Measurements from ENCODE around the gene AGAP5.
"Not testable (repeated sequence)": the region's sequence is repeated elsewhere in the genome, so short reads cannot be mapped to it uniquely, and the experiment has no call there.

The AGAP5 gene

DNA sequence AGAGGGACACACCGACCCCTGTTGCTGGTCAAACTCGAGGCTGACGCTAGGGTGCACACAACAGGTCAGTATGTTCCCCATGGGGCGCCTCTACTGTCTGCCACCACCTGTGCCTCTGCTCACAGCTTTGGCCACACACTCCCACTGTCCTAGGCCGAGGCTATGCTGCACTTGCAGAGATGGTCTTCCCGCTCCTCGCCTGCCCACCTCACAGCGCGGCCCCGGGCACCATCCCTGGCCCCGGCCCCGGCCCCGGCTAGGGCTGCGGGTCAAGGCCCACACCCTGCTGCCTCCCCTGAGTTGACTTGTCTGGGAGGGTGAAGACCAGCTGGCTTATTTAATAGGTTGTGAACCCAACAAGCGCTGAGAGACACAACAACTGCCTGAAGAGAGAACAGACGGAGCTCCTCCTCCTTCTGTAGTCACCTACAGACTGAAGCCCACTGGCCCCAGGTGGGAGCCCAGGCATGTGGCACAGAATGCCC lies at the start of gene AGAP5:
AGAP5 (minus strand) TSS at position 435 of the 485 bp plus-strand sequence; CDS start at position 81, 354 bp downstream.
- not testable (repeated sequence) for DNase-seq (ENCODE audit: low read depth)

DNA sequence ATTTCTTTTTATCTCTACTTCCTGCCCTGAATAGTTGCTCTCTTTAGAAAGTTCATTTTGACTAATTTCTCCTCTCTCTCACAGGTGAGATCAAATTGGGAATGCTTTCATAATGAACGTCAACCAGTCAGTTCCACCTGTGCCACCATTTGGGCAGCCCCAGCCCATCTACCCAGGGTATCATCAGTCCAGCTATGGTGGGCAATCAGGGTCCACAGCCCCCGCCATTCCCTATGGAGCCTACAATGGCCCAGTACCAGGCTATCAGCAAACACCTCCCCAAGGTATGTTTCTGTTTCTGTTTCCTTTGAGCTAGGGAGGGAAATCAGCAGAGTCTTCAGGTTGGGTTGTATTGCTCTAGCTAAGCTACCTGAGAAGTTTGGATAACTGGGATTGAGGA lies 48.8 kb upstream of the AGAP5 start:
- DNase-seq (ENCODE audit: low read depth): no peak

DNA sequence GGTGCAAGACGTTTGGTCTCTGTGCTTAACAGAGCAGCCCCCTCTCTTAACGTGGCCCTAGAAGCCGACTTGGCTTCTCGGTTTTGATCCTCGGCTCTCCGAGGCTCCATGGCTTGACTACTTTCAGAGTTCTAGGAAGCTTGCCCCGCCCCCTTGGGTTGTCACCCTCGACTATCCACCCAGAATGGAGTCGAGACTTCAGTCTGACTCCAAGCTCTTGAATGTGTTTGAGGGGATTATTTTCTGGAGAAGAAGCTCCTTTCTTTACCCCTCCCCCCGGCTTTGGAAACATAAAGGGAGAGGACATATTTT lies 46.7 kb upstream of the AGAP5 start:
- no peak for DNase-seq (ENCODE audit: low read depth)

DNA sequence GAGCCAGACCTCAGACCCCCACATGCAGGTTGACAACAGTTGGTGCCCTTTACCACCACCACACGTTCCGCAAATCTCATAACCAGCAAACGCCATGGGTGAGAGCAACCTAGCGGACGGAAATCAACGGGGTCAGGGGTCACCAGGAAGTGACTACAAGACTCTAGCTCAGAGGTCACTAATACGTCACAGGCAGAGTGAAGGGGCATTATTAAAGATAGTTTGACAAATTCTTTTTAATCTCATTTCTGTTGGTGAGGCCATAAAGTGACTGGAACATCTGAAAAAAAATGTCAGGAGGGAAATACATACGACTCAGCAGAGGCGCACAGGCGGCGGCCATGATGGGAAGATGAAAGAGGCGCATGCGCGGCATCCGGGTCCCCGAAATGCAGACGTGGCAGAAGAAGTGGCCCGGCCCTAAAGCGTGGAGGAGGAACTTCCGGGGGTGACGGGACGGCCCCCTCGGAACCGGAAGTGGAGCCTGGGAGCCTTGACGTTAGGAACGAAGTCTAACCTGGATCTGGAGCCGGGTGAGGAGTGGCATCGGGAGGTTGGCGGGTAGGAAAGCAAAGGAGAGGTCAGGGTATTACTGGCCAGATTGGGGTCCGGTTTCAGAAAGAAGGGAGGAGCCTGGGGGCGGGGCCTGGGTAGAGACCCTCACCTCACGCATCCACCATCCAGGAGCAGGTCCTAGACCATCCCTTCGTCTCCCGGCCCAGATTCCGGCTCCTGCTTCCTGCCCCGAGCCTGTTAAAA lies 46.2 kb upstream of the AGAP5 start, which contains the start of gene SEC24C:
SEC24C (plus strand) TSS at position 468 of the 759 bp plus-strand sequence. CDS start 2,461 bp downstream, outside the sequence.
- DNase-seq (ENCODE audit: low read depth): peak; percentile 83

DNA sequence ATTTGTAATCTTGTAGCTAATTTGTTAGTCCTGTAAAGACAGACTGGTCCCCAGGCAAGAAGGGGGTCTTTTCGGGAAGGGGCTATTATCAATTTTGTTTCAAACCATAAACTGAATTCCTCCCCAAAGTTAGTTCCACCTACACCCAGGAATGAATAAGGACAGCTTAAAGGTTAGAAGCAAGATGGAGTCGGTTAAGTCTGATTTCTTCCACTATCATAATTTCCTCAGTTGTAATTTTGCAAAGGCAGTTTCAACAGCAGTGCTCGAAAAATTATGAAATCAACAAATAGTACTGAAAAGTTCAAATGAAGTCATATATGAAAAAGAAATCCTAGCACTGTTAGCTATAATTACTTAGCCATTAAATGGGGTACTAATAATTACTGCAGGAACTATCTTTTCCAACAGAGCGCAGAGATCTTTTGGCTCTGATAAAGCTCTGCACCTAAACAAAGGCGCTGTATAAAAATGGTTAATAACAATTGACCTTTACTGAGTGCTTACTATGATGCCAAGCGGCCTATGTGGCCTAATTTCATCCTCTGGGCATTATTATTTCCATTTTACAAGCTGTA lies 45.5 kb upstream of the AGAP5 start:
- no peak for DNase-seq (ENCODE audit: low read depth)

DNA sequence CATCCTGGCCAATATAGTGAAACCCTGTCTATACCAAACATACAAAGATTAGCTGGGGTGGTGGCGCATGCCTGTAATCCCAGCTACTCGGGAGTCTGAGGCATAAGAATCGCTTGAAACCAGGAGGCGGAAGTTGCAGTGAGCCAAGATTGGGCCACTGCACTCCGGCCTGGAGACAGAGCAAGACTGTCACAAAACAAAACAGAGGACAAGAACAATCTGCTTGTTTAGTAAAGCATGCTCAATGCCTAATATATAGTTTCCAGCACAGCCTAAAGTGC lies 44.5 kb upstream of the AGAP5 start:
- no peak for DNase-seq (ENCODE audit: low read depth)

DNA sequence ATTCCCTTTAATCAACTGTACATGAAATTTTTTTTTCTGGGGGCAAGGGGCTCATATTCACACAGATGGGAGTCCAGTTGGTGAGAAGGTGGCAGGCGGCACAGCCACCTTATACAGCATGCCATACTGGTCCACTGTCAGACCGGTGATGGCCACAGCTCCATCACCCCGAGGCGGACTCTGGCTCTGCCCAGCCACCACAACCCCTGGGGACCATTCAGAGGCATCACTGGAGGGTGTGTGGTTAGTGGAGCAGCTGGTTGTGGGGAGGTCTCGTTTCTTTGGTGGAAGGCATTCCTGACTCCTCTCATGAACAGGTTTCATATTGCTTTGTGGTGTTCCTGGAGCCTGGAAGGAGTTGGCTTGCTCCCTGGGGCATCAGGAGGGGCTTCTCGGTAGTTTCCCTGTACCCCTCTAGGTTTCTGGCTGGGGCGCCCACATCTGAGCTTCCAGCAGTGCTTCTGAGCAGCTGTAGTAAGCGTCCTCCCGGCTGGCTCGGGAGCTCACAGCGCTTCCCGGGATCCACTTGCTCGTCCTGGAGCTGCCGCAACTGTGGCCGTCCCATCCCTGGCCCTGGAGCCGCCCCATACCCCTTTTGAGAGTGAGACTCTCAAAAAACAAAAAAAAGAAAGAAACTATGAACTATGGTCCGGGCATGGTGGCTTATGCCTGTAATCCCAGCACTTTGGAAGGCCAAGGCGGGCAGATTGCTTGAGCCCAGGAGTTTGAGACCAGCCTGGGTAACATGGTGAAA lies 42.8 kb upstream of the AGAP5 start:
- not testable (repeated sequence) for DNase-seq (ENCODE audit: low read depth)

DNA sequence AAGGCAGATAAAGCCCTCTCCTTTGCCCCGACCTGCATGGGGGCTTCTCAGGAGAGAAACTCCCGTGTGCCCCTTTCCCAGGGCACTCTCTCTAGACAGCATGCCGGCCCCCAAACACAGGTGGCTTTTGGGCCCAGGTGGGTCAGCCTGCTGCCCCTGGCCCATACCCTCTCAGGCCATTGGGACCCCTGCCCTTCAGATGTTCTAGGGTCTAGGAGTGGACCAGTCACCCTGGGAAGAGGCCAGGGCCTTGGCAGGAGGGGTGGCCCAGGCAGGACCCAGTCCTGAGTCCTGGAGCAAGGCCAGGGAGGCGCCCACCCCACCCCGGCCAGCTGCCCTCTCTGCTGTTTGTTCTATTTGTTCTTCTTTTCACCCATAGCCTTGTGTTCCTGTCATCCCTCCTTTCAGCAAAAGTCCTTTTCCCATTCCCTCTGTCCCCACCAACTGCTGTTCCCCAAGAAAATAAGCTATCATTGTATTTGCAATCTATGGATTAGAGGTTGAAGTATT lies 36.9 kb upstream of the AGAP5 start:
- DNase-seq (ENCODE audit: low read depth): no peak

DNA sequence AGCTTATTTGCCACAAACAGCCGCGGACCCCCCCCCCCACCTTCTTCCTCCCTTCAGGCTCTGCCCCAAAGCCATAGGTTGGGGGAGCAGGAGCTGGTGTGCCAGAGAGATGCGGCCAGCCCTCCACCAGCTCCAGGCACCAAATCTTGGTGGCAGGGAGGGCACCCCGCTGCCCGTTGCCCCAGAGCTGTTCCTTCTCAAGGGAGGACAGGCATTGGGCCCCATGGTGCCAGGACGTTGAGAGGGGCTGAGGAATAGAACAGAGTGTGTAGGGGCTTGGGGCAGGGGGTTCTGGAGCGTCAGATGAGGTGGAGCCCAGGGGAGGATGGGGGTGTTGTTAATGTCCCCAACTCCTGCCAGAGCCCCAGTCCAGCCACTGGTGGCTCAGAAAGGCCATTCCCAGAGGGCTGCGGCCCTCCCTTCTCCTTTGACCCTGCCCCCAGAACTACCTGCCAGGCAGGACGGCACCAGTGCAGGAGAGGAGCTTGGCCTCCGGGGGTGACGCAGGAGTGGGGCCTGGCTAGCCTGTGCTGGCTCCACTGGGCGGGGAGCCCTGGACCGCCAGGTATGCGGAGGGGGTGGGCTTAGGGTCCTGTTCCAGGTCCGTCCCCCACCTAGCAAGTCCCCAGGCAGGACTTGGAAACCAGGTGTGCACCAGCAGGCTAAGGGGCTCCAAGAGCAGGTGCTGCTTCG lies 36.3 kb upstream of the AGAP5 start:
- DNase-seq (ENCODE audit: low read depth): no peak

DNA sequence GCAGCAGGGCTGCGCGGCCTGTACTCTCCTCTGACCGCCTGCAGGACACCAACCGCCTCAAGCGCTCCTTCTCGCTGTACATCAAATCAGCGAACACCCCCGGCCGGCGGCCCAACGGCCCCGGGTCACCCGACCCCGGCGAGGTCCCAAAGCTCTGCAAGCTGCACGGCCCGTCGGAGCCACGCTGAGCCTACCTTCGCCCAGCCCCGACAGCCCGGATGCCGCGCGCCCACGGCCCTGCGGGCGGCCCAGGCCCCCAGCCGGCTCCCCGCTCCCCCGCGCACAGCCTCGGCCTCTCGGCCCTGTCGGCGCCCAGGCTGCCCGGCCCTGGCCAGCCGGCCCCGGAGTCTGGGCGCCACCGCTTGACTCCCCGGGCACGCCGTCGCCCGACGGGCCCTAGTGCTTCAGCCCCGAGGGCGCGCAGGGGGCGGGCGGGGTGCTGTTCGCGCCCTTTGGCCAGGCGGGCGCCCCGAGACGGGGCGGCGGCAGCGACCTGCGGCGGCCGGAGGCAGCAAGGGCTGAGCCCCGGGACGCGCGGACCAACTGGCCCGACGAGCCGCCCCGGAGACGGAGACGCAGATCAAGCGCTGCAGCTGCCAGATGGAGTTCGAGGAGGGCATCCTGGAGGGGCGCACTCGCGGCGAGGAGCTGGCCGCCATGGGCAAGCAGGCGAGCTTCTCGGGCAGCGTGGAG lies 35.2 kb upstream of the AGAP5 start:
- DNase-seq (ENCODE audit: low read depth): no peak

DNA sequence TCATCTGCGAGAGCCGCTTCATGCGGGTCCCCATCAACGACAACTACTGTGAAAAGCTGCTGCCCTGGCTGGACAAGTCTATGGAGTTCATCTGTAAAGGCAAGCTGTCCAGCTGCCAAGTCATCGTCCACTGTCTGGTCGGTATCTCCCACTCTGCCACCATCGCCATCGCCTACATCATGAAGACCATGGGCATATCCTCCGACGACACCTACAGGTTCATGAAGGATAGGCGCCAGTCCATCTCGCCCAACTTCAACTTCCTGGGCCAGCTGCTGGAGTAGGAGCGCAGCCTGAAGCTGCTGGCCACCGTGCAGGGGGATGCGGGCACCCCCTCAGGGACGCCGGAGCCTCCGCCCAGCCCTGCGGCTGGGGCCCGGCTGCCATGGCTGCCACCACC lies 34.5 kb upstream of the AGAP5 start:
- no peak for DNase-seq (ENCODE audit: low read depth)

DNA sequence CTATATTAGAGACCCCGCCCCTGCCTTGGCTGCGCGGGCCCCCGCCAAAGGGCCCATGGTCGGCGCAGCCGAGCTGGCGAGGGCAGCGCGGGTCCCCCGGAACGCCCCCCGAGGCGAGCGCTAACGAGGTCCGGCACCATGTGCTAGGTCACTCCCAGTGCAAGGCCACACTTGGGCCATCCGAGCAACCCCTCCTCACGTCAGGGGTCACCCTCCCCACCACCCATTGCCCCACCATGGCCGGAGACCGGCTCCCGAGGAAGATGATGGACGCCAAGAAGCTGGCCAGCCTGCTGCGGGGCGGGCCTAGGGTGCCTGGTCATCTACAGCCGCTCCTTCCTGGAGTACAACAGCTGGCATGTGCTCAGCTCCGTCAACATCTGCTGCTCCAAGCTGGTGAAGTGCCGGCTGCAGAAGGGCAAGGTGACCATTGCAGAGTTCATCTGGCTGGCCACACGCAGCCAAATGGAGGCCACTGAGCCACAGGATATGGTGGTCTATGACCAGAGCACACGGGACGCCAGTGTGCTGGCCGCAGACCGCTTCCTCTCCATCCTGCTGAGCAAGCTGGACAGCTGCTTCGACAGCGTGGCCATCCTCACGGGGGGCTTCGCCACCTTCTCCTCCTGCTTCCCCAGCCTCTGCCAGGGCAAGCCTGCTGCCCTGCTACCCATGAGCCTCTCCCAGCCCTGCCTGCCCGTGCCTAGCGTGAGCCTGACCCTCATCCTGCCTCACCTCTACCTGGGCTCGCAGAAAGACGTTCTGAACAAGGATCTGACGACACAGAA lies 33.9 kb upstream of the AGAP5 start:
- no peak for DNase-seq (ENCODE audit: low read depth)

DNA sequence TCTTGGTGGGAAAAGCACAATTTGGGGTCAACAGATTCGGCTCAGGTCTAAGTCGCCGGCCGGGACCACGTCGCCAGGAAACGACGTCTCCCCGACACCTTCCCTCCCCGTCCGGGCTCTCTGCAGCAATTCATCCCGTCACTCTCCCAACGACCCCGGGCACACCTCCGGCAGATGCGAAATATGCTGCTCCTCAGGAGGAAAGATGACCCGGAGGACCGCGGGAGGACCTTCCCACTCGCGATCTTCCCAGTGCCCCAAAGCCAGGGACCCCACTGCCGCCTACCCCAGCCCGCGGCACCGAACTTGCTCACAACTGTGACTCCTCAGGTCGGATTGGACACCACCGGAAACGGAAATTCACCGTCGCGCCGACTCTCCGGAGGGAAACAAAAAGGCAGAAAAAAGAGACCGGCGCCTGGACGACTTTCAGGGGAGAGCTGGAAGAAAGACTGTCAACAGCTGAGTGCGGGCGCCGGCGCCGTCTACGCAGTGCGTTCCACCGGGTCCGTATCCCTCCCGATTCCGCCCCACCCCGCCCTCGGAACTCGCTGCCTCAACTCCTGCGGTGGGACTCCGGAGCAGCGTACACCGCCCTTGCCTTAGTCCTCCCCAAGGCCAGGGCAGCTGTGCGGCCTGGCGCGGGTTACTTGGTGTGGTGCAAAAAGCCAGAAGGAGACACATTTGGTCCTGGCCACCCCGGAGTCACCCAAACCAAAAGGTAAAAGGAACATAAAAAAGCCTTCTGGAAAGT lies 32.4 kb upstream of the AGAP5 start:
- DNase-seq (ENCODE audit: low read depth): peak; percentile 79

DNA sequence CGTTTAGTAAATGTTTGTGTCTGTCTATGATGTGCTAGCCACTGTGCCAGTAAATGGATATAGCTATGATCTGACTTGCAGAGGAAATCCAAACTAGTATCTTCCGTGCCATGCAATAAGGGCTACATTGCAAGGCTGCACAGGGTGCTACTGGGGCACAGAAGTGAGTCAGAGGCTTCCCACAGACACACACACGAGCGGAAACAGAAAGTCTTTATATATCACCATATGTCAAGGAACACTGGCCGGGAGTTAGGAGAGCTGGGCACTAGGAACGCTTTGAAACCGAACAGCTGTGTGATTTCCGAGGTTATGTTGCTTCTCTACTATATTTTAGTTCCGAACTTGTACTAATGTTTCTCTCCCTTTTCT lies 31.9 kb upstream of the AGAP5 start:
- not testable (repeated sequence) for DNase-seq (ENCODE audit: low read depth)

DNA sequence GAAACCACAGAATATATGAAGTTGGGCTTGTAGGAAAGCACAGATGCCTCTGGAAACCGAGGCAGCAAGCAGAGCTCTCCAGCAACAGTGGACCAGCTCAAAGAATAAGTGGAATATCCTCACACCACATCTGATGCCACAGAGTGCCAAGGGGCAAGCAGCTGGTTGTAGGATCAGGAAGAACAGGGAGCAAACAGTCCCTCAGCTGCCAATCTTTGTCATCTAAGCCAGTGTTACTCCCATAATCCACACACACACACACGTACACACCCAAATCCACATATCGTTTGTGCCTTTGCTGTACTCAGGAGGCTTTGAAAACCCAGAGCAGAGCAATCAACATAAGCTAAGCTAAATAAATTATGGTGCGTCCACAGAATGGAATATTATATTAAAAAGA lies 25.6 kb upstream of the AGAP5 start:
- DNase-seq (ENCODE audit: low read depth): no peak

DNA sequence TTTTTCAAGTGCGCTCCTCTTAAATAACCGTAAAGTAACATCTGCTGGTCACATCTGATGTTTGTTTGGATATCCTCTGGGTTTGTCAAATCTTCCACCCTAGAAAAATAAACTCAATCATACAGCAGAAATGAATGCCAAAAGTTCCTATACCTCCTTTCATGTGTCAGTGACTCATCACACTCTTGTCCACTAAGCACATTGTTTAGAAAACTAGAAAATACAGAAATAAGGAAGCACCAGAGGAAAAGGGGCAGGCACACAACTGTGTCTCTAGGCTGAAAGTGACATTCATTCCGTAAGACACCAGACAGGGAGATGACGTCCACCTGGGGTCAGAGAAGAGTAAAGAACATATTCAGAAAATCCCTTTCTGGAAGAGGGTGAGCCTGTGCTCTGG lies 22.7 kb upstream of the AGAP5 start:
- not testable (repeated sequence) for DNase-seq (ENCODE audit: low read depth)

DNA sequence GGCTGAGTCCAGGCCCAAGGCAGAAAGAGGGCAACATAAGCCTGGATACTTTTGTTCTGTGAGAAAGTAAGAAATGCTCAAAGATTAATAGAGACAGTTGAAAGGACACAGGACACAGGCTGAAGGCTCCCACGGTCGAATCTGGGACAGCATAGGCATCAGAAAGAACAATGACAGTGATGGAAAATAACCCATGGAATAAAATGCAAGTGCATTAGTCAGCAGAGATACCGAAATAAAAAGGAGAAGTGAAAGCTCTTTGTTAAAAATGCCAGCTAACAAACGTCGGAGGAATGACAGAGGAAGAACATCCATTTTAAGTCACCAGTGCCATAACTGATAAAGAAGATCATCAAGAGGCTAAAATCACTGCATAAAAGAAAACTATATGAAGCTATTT lies 19.6 kb upstream of the AGAP5 start:
- DNase-seq (ENCODE audit: low read depth): no peak

DNA sequence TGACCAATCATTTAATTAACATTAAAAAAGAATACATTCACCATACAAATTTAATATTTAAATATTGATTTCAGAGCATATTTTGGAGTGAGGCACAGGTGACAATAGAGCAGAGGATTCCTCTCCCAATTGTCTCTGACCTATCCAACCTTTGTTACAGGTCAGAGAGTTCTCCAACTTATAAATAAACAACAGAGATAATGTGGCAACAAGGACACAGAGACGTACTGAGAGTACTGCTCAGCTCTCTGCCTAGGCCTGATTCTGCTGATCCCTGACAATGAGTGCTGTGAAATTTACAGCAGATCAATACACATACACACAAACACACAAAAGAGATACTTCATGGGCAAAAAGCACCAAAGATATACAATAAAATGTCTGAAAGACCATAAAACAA lies 18.3 kb upstream of the AGAP5 start:
- DNase-seq (ENCODE audit: low read depth): no peak

DNA sequence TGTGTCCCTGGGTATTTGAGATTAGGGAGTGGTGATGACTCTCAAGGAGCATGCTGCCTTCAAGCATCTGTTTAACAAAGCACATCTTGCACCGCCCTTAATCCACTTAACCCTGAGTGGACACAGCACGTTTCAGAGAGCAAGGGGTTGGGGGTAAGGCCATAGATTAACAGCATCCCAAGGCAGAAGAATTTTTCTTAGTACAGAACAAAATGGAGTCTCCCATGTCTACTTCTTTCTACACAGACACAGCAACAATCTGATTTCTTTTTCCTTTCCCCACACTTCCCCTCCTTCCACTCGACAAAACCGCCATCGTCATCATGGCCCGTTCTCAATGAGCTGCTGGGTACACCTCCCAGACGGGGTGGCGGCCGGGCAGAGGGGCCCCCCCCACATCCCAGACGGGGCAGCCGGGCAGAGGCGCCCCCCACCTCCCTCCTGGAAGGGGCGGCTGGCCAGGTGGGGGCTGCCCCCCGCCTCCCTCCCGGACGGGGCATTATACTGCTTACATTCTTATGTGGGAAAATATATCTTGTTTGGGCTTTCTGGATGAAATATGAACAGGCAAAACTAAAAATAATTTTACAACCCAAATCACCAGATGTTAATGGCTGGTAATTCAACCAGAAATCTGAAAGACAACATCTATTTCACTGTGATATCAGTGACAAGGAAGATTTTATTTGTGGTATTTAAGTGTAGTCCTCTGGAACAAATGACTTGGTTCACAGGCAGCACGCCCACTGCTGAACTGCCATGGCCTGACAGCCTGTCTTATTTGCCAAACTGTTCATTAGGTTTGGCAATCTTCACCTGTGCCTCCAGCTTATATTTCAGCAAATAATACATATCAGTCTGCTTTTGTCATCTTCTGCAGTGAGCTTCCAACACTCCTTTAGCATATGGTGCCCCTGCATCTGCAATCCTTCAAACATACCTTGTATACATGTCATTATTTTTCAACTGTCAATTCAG lies 17.6 kb upstream of the AGAP5 start:
- not testable (repeated sequence) for DNase-seq (ENCODE audit: low read depth)
